IMR-90 (cell line): ENCODE measurements around the gene SURF4. TPM values are rescaled to one million over a fixed set of nuclear protein-coding genes. Genes with fewer than 3 reads are reported as not detected.

Source experiments
- ATAC-seq: fragments of 200-7000 bp; cut with Tn5 transposase; 2 replicates; pipeline ENCODE4 v1.9.1; 2020; ENCODE audit warnings: low read depth, mild to moderate bottlenecking, moderate library complexity
- BruUV-seq: library from RNA; stranded (reverse); fragments of 400-500 nt; replicated peaks from 2 replicates; lab custom pipeline; 2021; lab: Mats Ljungman, UMichigan
- CTCF ChIA-PET: fragments of 300-600 bp; formaldehyde crosslinking; extraction: SDS; loops from one replicate; lab custom pipeline; 2021; ENCODE audit warnings: antibody characterized with exemption; lab: Yijun Ruan, JAX
- POLR2A ChIA-PET: fragments of 300-600 bp; sonication (Branson Sonifier 250); formaldehyde crosslinking; loops from one replicate; lab custom pipeline; 2022; ENCODE audit warnings: antibody characterized with exemption; ENCODE audit not compliant: unreplicated experiment; lab: Charles Lee
- DNase-seq: peaks from one replicate; pipeline ENCODE4 v3.0.0; 2013
- H2AFZ ChIP-seq: replicated peaks from 2 replicates; pipeline ENCODE3; 2013; ENCODE audit warnings: low read length, mild to moderate bottlenecking; ENCODE audit not compliant: poor library complexity
- H2AK5ac ChIP-seq: 2 replicates; pipeline ENCODE4 v1.6.1; 2013; ENCODE audit warnings: low read depth, low read length, inconsistent platforms
- H2AK9ac ChIP-seq: replicated peaks from 2 replicates; pipeline ENCODE3; 2013; ENCODE audit warnings: mild to moderate bottlenecking, low read depth, low read length, moderate library complexity; ENCODE audit not compliant: poor library complexity
- H2BK120ac ChIP-seq: 2 replicates; pipeline ENCODE4 v1.6.1; 2013; ENCODE audit warnings: low read depth, low read length, inconsistent platforms
- H2BK15ac ChIP-seq: 3 replicates; pipeline ENCODE4 v1.6.1; 2013; ENCODE audit warnings: low read depth, low read length, inconsistent platforms
- H2BK20ac ChIP-seq: 2 replicates; pipeline ENCODE4 v1.6.1; 2013; ENCODE audit warnings: low read depth, mild to moderate bottlenecking, inconsistent platforms, low read length, moderate library complexity
- H2BK5ac ChIP-seq: 2 replicates; pipeline ENCODE4 v1.6.1; 2013; ENCODE audit warnings: mild to moderate bottlenecking, low read depth, low read length, inconsistent platforms; ENCODE audit not compliant: poor library complexity, severe bottlenecking
- H3K14ac ChIP-seq: replicated peaks from 2 replicates; pipeline ENCODE4 v1.6.1; 2013; ENCODE audit warnings: low read depth, low read length, inconsistent platforms
- H3K18ac ChIP-seq: 2 replicates; pipeline ENCODE4 v1.6.1; 2013; ENCODE audit warnings: low read depth, low read length, control low read depth
- H3K23ac ChIP-seq: 2 replicates; pipeline ENCODE4 v1.6.1; 2013; ENCODE audit warnings: low read depth, low read length, inconsistent platforms
- H3K27ac ChIP-seq: 2 replicates; pipeline ENCODE4 v1.5.1; 2013; ENCODE audit warnings: mild to moderate bottlenecking, control low read depth, low read length; ENCODE audit not compliant: insufficient read depth
- H3K27me3 ChIP-seq: 2 replicates; pipeline ENCODE4 v1.6.1; 2013; ENCODE audit warnings: low read length; ENCODE audit not compliant: control insufficient read depth, insufficient read depth
- H3K36me3 ChIP-seq: 2 replicates; pipeline ENCODE4 v1.6.1; 2013; ENCODE audit warnings: low read length, mixed read lengths; ENCODE audit not compliant: control insufficient read depth, insufficient read depth
- H3K4ac ChIP-seq: 2 replicates; pipeline ENCODE4 v1.6.1; 2013; ENCODE audit warnings: low read depth, low read length, inconsistent platforms
- H3K4me1 ChIP-seq: 2 replicates; pipeline ENCODE4 v1.6.1; 2013; ENCODE audit warnings: low read length, mixed read lengths; ENCODE audit not compliant: control insufficient read depth, insufficient read depth
- H3K4me2 ChIP-seq: 2 replicates; pipeline ENCODE4 v1.6.1; 2013; ENCODE audit warnings: low read depth, mild to moderate bottlenecking, control low read depth, low read length, moderate library complexity
- H3K4me3 ChIP-seq: 2 replicates; pipeline ENCODE4 v1.5.1; 2013; ENCODE audit warnings: low read depth, mild to moderate bottlenecking, control low read depth, low read length, moderate library complexity; ENCODE audit not compliant: insufficient read depth
- H3K56ac ChIP-seq: 2 replicates; pipeline ENCODE4 v1.6.1; 2013; ENCODE audit warnings: low read length, inconsistent platforms; ENCODE audit not compliant: insufficient read depth; ENCODE audit errors: extremely low read depth
- H3K79me1 ChIP-seq, 2 experiments: 2 replicates each; pipeline ENCODE4 v1.6.1; 2013; ENCODE audit warnings: low read length in 2 of 2, inconsistent platforms in 1 of 2, low read depth in 1 of 2
- H3K9ac ChIP-seq: 2 replicates; pipeline ENCODE4 v1.6.1; 2013; ENCODE audit warnings: low read depth, low read length, control low read depth
- H3K9me1 ChIP-seq: 2 replicates; pipeline ENCODE4 v1.6.1; 2013; ENCODE audit warnings: low read length, inconsistent platforms; ENCODE audit not compliant: insufficient read depth
- H3K9me3 ChIP-seq: 2 replicates; pipeline ENCODE4 v1.6.1; 2013; ENCODE audit warnings: low read length; ENCODE audit not compliant: control insufficient read depth, insufficient read depth
- H4K20me1 ChIP-seq: 2 replicates; pipeline ENCODE4 v1.6.1; 2013; ENCODE audit warnings: low read length, inconsistent platforms; ENCODE audit not compliant: insufficient read depth
- H4K5ac ChIP-seq: 2 replicates; pipeline ENCODE4 v1.6.1; 2013; ENCODE audit warnings: mild to moderate bottlenecking, low read depth, low read length, control low read depth
- H4K8ac ChIP-seq, 2 experiments: 2 replicates each; pipeline ENCODE4 v1.6.1; 2013; ENCODE audit warnings: low read depth in 2 of 2, low read length in 2 of 2, control low read depth in 1 of 2, inconsistent platforms in 1 of 2
- H4K91ac ChIP-seq: 2 replicates; pipeline ENCODE4 v1.6.1; 2013; ENCODE audit warnings: low read depth, low read length, inconsistent platforms; ENCODE audit not compliant: insufficient read depth
- BHLHE40 ChIP-seq: fragments of 150-350 bp; IDR thresholded peaks from 2 replicates; pipeline ENCODE4 v1.6.1; 2016; ENCODE audit warnings: mild to moderate bottlenecking, low read depth, low read length
- CHD1 ChIP-seq: IDR thresholded peaks from 2 replicates; pipeline ENCODE4 v1.6.1; 2012; ENCODE audit warnings: low read depth, low read length, improper control_type of control experiment
- ELK1 ChIP-seq: fragments of 150-350 bp; IDR thresholded peaks from 2 replicates; pipeline ENCODE4 v1.6.1; 2016; ENCODE audit warnings: low read depth, mild to moderate bottlenecking, low read length, moderate library complexity, borderline replicate concordance
- MAZ ChIP-seq: IDR thresholded peaks from 2 replicates; pipeline ENCODE4 v1.6.1; 2012; ENCODE audit warnings: low read depth, mild to moderate bottlenecking, low read length, improper control_type of control experiment, moderate library complexity, borderline replicate concordance
- MXI1 ChIP-seq: IDR thresholded peaks from 2 replicates; pipeline ENCODE4 v1.6.1; 2012; ENCODE audit warnings: low read depth, mild to moderate bottlenecking, low read length, moderate library complexity, borderline replicate concordance
- NFE2L2 ChIP-seq: fragments of 150-350 bp; IDR thresholded peaks from 2 replicates; pipeline ENCODE4 v1.6.1; 2016; ENCODE audit warnings: low read depth, mild to moderate bottlenecking, low read length
- POLR2A ChIP-seq: IDR thresholded peaks from 2 replicates; pipeline ENCODE4 v1.6.1; 2012; ENCODE audit warnings: mild to moderate bottlenecking, low read depth, low read length
- RCOR1 ChIP-seq: IDR thresholded peaks from 2 replicates; pipeline ENCODE4 v1.6.1; 2012; ENCODE audit warnings: mild to moderate bottlenecking, low read length, improper control_type of control experiment; ENCODE audit not compliant: insufficient replicate concordance
- WGBS, 2 experiments: methylation state at CpG; one replicate each; pipeline versions ENCODE4 v1.1.5 to v1.1.7; 2013; ENCODE audit warnings: missing lambda C conversion rate in 2 of 2; ENCODE audit not compliant: insufficient read length in 1 of 2; ENCODE audit errors: extremely low coverage in 2 of 2; 5-methylcytosine and 5-hydroxymethylcytosine counted together
- dilution Hi-C: fragments of 300-500 bp; cut with HindIII; formaldehyde crosslinking; loops from one replicate; pipeline ENCODE4 v1.14.3; 2018; ENCODE audit warnings: low sequenced_read_pairs; ENCODE audit not compliant: unreplicated experiment
- in situ Hi-C: fragments of 300-500 bp; cut with MboI; formaldehyde crosslinking; loops from 3 replicates; pipeline ENCODE4 v1.14.3; 2019; ENCODE audit warnings: low sequenced_read_pairs, inconsistent platforms, mixed read lengths
- intact Hi-C: fragments of 100-400 bp; cut with micrococcal nuclease; formaldehyde crosslinking; loops from 2 replicates; pipeline ENCODE4 v1.10.0; 2022
- polyA plus RNA-seq, 3 experiments: library from polyadenylated mRNA; depleted of rRNA; stranded (reverse); fragments of >200 nt; gene quantifications; 2 replicates each; pipeline ENCODE4 v1.2.3, GENCODE V29; 2012; ENCODE audit warnings: low replicate concordance in 1 of 3
- total RNA-seq: library from RNA; depleted of rRNA; stranded (reverse); fragments of >200 nt; gene quantifications from 2 replicates; pipeline ENCODE4 v1.2.3, GENCODE V29; 2012

The SURF4 gene
- total and polyA plus RNA-seq, 2 of the 4 experiments (the other 2 are of a cell fraction) = 307 to 532 TPM

GRCh38 chr9:133347985-133348717, 27.7 kb downstream of the SURF4 start, which contains the start of the genes MED22 and RPL7A:
Gene MED22 (minus strand): TSS chr9:133348131. CDS start chr9:133346662, 1,469 bp downstream.
Gene RPL7A (plus strand): TSS chr9:133348218. CDS start chr9:133348244, 26 bp downstream.
- CTCF ChIA-PET = interaction anchor here (0.6 kb wide), 1 partner anchor 995 kb away, joined by 5 read pairs; no protein-coding TSS in a partner anchor
- Histone ChIP-seq H4K8ac (peak within 1 kb of the TSS; percentile 29 to 85; a peak in 3 of 4 replicates), H3K9ac (peak within 1 kb of the TSS; percentile 96), H2BK5ac (peak within 1 kb of the TSS; percentile 97), H2BK15ac (no peak within 1 kb of the TSS), H3K14ac (peak within 1 kb of the TSS; percentile 80), H3K18ac (peak within 1 kb of the TSS; percentile 66), H3K27ac (peak within 1 kb of the TSS; percentile 94), H2AFZ (peak within 1 kb of the TSS; percentile 84), H3K4me2 (peak within 1 kb of the TSS; percentile 100), H3K4me3 (peak within 1 kb of the TSS; percentile 74), H2AK9ac (peak within 1 kb of the TSS; percentile 99), H2AK5ac (peak within 1 kb of the TSS; percentile 93), H3K9me3 (no peaks in the 10 kb centered on the region), H3K9me1 (peaks cover 6% of the 10 kb centered on the region; the same call in 1 of the 2 replicates), H4K20me1 (peaks cover 57% of the 10 kb centered on the region), H4K91ac (peak within 1 kb of the TSS; percentile 81), H4K5ac (peak within 1 kb of the TSS; percentile 62), H3K4ac (peak within 1 kb of the TSS; percentile 92), H3K23ac (peak within 1 kb of the TSS; percentile 91), H3K4me1 (peaks cover 16% of the 10 kb centered on the region), H2BK20ac (no peak within 1 kb of the TSS), H2BK120ac (peak within 1 kb of the TSS; percentile 36; the same call in 1 of the 2 replicates), H3K79me1 (peaks cover 25 to 72% of the 10 kb centered on the region in 2 experiments), H3K36me3 (peaks cover 66% of the 10 kb centered on the region), H3K56ac (peak within 1 kb of the TSS; percentile 68), H3K27me3 (no peaks in the 10 kb centered on the region)
- peak; percentile 96 for DNase-seq
- dilution Hi-C loops = no loop called here
- ATAC-seq = peak; percentile 69
- POLR2A ChIA-PET = interaction anchor here (0.6 to 1.1 kb wide), 2 partner anchors 9 to 18 kb away, joined by 3 to 6 read pairs; no protein-coding TSS in a partner anchor
- no TSS peak for BruUV-seq
- in situ Hi-C loops = no loop called here
- WGBS, 2 experiments = 0% methylated on average over 21 of the region's 64 CpGs; no CpG with 5 or more reads in 1 of the 2 experiments
- TF ChIP-seq POLR2A (peak; percentile 99), ELK1 (no peak), BHLHE40 (peak; percentile 9; the same call in 1 of the 2 replicates), MXI1 (peak; percentile 38; the same call in 1 of the 2 replicates), RCOR1 (no peak), MAZ (peak; percentile 32; the same call in 1 of the 2 replicates), NFE2L2 (no peak), CHD1 (0 out of 2 replicates have a peak, but pooled peaks have one; percentile 69)
- intact Hi-C loops = no loop called here
